ENCODE data around the gene SLC35B4.

DNA sequence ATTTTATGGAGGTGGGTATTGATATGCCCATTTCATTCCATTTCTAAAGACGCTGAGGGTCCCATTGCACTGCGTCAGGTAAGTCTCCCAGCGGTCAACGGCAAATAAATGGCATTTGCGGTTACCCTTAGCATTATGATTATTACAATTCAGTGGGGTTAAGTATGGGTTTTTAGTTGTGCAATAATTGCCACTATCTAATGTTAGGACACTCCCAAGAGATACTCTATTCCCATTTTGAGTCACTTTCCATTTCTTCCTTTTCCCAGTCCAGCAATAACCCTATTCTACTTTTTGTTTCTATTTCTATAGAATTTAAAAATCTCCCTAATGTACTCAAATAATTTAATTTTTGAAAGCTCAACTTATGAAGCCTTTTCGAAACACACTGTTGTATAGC, 4.0 kb downstream of the SLC35B4 start:
- TF ChIP-seq, protein P1, sequence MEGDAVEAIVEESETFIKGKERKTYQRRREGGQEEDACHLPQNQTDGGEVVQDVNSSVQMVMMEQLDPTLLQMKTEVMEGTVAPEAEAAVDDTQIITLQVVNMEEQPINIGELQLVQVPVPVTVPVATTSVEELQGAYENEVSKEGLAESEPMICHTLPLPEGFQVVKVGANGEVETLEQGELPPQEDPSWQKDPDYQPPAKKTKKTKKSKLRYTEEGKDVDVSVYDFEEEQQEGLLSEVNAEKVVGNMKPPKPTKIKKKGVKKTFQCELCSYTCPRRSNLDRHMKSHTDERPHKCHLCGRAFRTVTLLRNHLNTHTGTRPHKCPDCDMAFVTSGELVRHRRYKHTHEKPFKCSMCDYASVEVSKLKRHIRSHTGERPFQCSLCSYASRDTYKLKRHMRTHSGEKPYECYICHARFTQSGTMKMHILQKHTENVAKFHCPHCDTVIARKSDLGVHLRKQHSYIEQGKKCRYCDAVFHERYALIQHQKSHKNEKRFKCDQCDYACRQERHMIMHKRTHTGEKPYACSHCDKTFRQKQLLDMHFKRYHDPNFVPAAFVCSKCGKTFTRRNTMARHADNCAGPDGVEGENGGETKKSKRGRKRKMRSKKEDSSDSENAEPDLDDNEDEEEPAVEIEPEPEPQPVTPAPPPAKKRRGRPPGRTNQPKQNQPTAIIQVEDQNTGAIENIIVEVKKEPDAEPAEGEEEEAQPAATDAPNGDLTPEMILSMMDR (IDR thresholded peaks at IDR 0.05) = no peak
- no peak for TF ChIP-seq POLR2AphosphoS5 (IDR thresholded peaks at IDR 0.05; ENCODE audit: low read depth, low read length)
- TF ChIP-seq, protein P2, sequence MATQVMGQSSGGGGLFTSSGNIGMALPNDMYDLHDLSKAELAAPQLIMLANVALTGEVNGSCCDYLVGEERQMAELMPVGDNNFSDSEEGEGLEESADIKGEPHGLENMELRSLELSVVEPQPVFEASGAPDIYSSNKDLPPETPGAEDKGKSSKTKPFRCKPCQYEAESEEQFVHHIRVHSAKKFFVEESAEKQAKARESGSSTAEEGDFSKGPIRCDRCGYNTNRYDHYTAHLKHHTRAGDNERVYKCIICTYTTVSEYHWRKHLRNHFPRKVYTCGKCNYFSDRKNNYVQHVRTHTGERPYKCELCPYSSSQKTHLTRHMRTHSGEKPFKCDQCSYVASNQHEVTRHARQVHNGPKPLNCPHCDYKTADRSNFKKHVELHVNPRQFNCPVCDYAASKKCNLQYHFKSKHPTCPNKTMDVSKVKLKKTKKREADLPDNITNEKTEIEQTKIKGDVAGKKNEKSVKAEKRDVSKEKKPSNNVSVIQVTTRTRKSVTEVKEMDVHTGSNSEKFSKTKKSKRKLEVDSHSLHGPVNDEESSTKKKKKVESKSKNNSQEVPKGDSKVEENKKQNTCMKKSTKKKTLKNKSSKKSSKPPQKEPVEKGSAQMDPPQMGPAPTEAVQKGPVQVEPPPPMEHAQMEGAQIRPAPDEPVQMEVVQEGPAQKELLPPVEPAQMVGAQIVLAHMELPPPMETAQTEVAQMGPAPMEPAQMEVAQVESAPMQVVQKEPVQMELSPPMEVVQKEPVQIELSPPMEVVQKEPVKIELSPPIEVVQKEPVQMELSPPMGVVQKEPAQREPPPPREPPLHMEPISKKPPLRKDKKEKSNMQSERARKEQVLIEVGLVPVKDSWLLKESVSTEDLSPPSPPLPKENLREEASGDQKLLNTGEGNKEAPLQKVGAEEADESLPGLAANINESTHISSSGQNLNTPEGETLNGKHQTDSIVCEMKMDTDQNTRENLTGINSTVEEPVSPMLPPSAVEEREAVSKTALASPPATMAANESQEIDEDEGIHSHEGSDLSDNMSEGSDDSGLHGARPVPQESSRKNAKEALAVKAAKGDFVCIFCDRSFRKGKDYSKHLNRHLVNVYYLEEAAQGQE (IDR thresholded peaks at IDR 0.05; ENCODE audit: insufficient read depth in 1 of 2, low read depth in 2 of 2, low read length in 1 of 2) = no peak
- TF ChIP-seq TCF7L2 (IDR thresholded peaks at IDR 0.05; ENCODE audit: low read depth, low read length) = no peak
- TF ChIP-seq SIN3A (IDR thresholded peaks at IDR 0.05; ENCODE audit: borderline replicate concordance, insufficient read depth, low read depth, low read length) = no peak
